GM12878 (cell line): ENCODE results near the gene CACNA2D2.

ENCODE experiments used
- BHLHE40 ChIP-seq, 2 experiments: fragments of 450-650 bp in 1 of 2; IDR thresholded peaks; 2 replicates each; pipeline ENCODE4 v1.6.1; 2011 to 2017; ENCODE audit warnings: low read depth in 2 of 2, borderline replicate concordance in 1 of 2, improper control_type of control experiment in 1 of 2, low read length in 1 of 2, mild to moderate bottlenecking in 1 of 2
- EZH2 ChIP-seq: IDR thresholded peaks from 2 replicates; pipeline ENCODE4 v1.6.1; 2012; ENCODE audit warnings: low read depth, mild to moderate bottlenecking, control low read depth, inconsistent platforms, low read length, borderline replicate concordance; ENCODE audit not compliant: control insufficient read depth
- GABPA ChIP-seq: IDR thresholded peaks from 2 replicates; pipeline ENCODE4 v1.6.1; 2014; ENCODE audit warnings: antibody characterized with exemption, low read depth, mild to moderate bottlenecking, inconsistent platforms
- NFIC ChIP-seq: IDR thresholded peaks from 2 replicates; pipeline ENCODE4 v1.6.1; 2012; ENCODE audit warnings: low read depth, mild to moderate bottlenecking, inconsistent platforms, low read length, moderate library complexity
- NRF1 ChIP-seq: conservative IDR thresholded peaks from 2 replicates; pipeline ENCODE4 v1.6.1; 2011; ENCODE audit warnings: mild to moderate bottlenecking, low read depth, low read length, improper control_type of control experiment
- POU2F2 ChIP-seq: IDR thresholded peaks from 3 replicates; pipeline ENCODE4 v1.6.1; 2011; ENCODE audit warnings: low read depth, mild to moderate bottlenecking, low read length, borderline replicate concordance
- RCOR1 ChIP-seq: conservative IDR thresholded peaks from 2 replicates; pipeline ENCODE4 v1.6.1; 2012; ENCODE audit warnings: low read depth, low read length, improper control_type of control experiment
- SP1 ChIP-seq: IDR thresholded peaks from one replicate; pipeline ENCODE4 v1.6.1; 2011; ENCODE audit warnings: low read depth, low read length
- TF ChIP-seq, protein P1 (sequence below), 3 experiments: IDR thresholded peaks in 2 of 3; conservative IDR thresholded peaks in 1 of 3; 2 replicates each; pipeline ENCODE4 v1.5.1; 2011; ENCODE audit warnings: low read depth in 3 of 3, low read length in 3 of 3, mild to moderate bottlenecking in 3 of 3, control low read depth in 2 of 3, moderate library complexity in 2 of 3, inconsistent platforms in 1 of 3, mixed read lengths in 1 of 3; ENCODE audit not compliant: control insufficient read depth in 2 of 3, insufficient read depth in 1 of 3; ENCODE audit errors: extremely low read depth in 1 of 3

DNA sequence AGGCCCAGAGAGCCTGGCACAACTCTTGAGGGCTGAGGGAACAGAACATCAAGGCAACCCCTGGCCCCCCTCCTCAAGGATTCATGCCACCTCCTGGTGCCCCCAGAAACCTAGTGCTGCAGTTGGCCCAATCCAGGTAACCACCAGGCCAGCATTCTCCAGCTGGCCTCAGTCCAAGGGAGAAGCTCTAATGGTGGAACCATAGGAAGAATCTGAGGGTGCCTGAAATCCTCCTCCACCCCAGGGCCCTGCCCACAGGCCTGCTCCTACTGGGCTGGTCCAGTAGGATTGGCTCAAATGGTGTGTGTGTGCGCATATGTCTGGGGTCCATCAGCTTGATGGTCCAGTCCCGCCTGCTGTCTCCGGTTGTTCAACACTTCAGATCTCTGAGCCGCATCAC lies 188.6 kb downstream of the CACNA2D2 start:
- TF ChIP-seq EZH2 (no peak), SP1 (no peak), GABPA (no peak), NFIC (no peak), RCOR1 (no peak), POU2F2 (no peak), NRF1 (no peak), BHLHE40 (IDR thresholded peaks at IDR 0.05; ENCODE audit: borderline replicate concordance in 1 of 2, low read depth in 2 of 2, low read length in 1 of 2) (no peak)
- TF ChIP-seq, protein P1, sequence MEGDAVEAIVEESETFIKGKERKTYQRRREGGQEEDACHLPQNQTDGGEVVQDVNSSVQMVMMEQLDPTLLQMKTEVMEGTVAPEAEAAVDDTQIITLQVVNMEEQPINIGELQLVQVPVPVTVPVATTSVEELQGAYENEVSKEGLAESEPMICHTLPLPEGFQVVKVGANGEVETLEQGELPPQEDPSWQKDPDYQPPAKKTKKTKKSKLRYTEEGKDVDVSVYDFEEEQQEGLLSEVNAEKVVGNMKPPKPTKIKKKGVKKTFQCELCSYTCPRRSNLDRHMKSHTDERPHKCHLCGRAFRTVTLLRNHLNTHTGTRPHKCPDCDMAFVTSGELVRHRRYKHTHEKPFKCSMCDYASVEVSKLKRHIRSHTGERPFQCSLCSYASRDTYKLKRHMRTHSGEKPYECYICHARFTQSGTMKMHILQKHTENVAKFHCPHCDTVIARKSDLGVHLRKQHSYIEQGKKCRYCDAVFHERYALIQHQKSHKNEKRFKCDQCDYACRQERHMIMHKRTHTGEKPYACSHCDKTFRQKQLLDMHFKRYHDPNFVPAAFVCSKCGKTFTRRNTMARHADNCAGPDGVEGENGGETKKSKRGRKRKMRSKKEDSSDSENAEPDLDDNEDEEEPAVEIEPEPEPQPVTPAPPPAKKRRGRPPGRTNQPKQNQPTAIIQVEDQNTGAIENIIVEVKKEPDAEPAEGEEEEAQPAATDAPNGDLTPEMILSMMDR (IDR thresholded peaks at IDR 0.05 in 2 of 3, conservative IDR thresholded peaks at IDR 0.05 in 1 of 3; ENCODE audit: control insufficient read depth in 2 of 3, extremely low read depth in 1 of 3, insufficient read depth in 1 of 3, low read depth in 3 of 3, low read length in 3 of 3): no peak
